Activated CD4-positive, alpha-beta T cell treated with anti-CD3 and anti-CD28 coated beads, Interleukin-2, amount 50 U/mL, for 16 hours (primary cell): Measurements from ENCODE around the gene UNC93B1.

ENCODE experiments used
- DNase-seq: peaks from one replicate; pipeline ENCODE4 v3.0.0-alpha.2; 2020

The UNC93B1 gene

GRCh38 chr11:68039526-68040086 lies 35.7 kb upstream of the UNC93B1 start:
- no peak for DNase-seq

DNA sequence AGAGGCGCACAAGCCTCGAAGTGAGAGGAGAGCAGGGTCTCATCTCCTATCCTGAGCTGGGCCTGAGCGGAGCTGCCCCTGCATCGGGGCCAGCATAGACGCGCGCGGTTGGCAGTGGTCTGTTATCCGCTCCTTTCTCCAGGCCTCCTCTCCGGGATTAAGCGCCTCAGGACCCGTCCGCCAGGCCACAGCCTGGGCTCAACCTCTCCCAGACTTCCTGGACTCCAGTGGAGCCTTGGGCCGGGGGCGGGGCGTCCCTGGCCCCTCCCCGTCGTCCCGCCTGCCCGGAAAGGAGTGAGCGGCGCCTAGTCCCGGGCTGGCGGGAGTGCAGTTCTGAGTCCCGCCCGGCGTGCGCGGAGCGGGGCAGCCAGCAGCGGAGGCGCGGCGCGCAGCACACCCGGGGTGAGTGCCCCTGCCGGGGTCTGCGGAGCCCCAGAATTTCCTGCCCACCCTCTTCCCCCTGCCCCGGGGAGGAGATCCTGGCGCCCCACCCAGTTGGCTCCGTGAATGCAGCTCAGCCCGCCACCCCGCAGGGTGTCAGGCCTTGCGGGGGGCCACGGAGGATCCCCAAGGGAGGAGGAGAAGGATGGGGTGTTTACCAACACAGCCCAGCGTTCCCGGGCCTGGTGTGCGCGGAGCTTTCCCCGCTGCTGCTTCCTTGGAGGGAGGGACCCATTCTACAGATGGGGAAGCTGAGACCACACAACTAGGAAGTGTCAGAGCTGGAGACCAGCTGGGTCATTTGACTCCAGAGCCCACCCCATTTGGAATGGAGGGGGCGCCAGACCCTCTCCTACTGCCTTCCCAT lies 35.0 kb upstream of the UNC93B1 start, which contains the start of gene TCIRG1:
TCIRG1 (plus strand) TSS at position 308 of the 808 bp plus-strand sequence. CDS start 2,247 bp downstream, outside the sequence.
- peak; percentile 74 for DNase-seq

DNA sequence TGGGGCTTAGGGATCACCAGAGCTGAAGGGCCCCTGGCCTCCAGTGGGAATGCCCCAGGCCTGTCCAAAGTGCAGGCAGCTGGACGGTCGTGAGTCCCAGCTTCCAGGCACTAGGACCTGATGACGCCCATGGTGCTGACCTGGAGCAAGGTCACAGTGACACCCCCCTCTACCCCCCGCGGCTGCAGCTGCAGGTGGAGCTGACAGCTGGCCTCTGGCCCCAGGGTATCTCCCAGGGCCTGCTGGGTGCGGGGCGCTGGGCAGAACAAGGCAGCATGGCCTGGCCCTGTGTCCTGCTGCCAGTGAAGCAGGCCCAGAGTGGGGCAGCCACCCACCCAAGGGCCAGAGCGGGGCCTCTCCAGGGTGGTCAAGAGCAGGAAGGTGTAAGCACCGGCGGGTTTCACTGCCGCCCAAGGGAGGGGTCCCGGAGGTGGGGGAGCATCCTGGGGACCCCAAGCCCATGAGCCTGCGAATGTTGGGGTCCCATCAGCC lies 34.4 kb upstream of the UNC93B1 start:
- DNase-seq, result no peak

- no peak for DNase-seq
Measured at GRCh38 chr11:68037411-68038225, 33.7 kb upstream of the UNC93B1 start.

DNA sequence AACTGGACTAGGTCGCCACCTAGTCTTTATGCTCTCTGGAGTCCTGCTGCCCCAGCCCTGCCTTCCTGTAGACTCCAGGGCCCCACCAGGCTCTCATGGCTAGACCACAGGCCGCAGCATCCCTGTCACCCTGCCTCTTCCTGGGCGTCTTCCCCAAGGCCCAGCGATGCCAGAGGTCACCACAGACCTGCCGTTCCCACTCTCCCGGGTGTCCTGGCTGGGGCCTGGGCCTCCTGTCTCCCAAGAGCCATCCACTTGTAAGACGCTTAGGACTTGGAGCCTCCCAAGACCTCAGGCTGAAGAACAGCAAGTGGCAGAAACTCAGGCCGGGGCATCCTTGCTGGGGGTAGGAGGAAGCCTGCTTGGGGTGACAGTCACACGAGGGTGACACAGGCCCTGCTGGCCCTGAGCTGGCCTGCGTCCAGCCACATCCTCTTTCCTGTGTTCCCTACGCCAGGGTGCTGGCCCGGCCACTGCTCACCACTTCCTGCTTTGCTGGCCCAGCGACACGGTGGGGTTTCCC lies 32.9 kb upstream of the UNC93B1 start:
- DNase-seq, result peak; percentile 44

- DNase-seq, result no peak
Measured at GRCh38 chr11:68036141-68036716, 32.3 kb upstream of the UNC93B1 start.

DNA sequence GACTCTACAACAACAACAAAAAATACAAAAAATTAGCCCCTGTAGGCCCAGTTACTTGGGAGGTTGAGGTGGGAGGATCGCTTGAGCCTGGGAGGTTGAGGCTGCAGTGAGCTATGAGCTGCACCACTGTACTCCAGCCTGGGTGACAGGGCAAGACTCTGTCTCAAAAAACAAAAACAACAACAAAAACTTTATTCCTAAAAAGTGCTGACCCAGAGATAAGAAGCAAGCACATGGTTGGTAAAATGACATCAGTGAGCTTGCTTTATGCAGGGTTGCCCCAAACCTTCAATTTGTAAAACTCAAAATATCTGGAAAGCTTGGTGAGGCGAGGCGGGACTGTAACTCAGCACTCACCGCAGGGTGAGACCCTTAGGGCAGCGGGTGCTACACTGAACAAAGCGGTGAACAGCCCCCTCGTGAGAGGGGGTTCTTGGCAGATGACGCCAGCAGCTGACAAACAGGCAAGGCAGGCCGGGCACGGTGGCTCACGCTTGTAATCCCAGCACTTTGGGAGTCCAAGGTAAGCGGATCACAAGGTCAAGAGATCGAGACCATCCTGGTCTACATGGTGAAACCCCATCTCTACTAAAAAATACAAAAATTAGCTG lies 31.5 kb upstream of the UNC93B1 start:
- DNase-seq, result no peak

DNA sequence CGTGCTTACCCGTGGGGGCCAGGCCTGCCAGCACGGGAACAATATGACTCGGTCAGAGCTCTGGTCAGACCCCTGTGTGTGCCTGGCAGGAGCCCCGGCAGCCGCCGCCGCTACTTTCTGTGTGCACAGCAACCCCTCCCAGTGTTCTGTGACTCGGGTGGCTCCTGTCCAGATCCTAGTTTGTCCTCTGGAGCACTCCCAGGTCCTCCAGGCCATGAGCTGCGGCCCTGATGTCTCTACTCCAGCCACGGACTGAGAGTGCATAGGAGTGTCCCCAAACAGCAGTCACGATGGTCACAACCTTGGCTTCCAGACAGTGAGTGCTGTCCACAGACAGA lies 29.8 kb upstream of the UNC93B1 start:
- DNase-seq, result no peak

- no peak for DNase-seq
Measured at GRCh38 chr11:68032997-68033707, 29.3 kb upstream of the UNC93B1 start.

DNA sequence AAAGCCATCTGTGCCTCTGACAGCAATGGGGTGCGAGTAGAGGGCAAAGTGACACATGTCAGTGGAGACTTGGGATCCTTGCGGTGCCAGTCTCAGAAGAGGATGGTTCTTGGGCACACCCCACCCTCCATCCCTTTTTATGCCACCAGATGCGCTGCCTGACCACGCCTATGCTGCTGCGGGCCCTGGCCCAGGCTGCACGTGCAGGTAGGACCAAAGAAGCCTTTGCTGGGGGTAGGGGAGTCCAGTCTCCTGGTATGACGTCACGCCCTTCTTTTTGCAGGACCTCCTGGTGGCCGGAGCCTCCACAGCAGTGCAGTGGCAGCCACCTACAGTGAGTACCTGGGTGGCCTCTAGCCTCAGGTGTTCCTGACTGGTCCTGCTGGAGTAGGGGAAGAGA lies 28.1 kb upstream of the UNC93B1 start:
- DNase-seq, result no peak

- DNase-seq, result no peak
Measured at GRCh38 chr11:68031144-68031464, 27.2 kb upstream of the UNC93B1 start.

DNA sequence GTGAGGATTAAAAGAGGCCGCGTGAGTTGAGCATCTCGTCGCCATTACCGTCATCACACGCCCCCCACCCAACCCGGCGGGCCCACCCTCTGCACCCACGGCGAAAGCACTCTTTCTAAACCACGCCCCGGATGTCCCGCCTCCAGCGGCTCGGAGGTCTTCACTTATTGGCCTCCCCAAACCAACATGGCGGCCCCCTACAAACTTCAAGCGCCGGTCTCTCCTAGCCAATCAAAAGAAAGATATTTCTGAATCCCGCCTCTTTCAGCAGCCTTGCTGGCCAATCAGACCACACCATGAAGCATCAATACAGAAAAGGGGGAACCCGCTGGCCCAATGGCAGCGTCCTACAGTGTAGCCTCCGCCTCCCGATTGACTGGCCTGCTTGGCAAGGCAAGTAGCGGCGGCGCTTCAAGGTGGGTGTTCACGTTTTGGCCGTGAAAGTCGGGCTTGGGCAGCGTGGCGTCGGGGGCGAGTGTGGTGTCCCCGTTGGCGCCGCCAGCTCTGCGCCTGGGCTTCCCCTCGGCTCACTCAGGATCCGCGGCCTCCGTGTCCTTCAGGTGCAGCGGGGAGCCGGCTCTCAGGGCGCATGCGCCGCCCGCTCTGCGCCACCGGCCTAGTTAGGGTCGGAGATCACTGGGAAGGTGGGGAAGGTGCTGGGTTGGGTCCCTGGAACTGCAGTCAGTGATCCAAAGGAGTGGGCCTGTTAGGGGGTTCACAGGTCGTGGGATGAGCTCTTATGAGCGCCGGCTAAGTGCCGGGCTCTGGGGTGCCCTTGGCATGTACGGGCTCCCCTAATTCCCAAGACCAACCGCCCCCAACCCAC lies 26.6 kb upstream of the UNC93B1 start, which contains the start of gene NDUFS8:
NDUFS8 (plus strand) TSS at position 364 of the 826 bp plus-strand sequence. CDS start 1,471 bp downstream, outside the sequence.
- peak; percentile 99 for DNase-seq

DNA sequence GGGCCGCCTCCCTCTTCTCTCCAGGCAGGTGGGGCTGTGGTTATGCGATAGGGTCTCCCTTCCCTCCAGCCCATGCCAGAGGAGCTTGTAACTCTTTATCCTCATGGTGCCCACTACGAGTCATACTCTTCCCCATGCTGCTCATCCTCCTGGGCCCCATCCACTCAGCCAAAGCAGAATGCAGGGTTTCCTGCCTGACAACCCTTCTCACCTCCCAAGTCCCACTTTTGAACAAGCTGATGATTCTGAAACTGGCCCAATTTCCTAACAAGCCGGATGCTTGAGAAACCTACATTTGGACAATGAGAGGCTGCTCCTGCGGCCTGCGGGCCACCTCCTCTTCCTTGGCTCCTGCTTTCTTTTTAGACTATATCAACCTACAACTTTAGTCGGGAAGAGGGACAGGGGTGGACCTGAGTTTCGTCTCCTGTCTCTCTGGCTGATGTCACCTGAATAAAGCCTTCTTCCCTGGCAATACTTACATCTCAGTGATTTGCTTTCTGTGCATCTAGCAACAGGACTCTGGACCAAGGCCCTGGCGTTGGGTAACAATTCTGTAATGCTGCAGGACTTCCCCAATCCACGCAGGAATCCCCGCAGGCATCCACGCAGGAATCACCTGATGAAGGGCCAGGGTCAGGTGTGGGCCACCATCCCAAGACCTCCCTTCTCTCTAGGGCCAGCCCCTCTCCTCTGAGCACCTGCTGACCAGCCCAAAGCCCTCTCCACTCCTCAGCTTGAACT lies 25.1 kb upstream of the UNC93B1 start:
- DNase-seq, result no peak

DNA sequence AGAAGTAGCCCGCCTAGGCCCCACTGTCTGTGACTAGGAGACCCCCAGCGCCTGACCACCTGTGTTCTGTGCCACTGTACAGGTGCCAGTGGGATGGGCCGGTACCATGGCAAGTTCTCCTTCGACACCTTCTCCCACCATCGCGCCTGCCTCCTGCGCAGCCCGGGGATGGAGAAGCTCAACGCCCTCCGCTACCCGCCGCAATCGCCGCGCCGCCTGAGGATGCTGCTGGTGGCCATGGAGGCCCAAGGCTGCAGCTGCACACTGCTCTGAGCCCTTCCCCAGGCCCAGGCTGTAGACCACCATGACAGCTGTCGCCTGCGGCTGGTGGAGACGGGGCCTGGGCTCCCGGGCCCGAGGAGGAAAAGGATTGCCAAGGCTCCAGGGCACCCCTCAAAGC lies 23.8 kb upstream of the UNC93B1 start:
- no peak for DNase-seq

GRCh38 chr11:68026391-68027105 lies 22.7 kb upstream of the UNC93B1 start:
- DNase-seq, result no peak

DNA sequence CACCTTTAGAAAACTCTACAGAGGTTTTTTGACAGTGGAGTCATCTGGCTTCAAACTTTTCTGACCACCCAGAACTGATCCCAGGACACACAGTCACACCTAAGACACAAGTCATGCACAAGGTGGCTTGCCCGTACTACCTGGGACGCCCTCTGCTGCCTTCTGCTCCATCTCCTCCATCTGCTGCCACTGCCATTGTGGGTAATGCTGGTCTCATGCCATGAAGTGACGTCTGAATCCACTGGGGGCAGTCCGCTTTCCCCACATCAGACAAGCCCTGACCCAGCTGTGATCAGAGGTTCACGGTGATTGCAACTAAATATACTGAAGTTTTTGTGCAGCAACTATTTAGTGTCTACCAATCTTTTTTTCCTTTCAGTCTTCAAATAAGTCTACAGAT lies 21.1 kb upstream of the UNC93B1 start:
- no peak for DNase-seq

- no peak for DNase-seq
Measured at GRCh38 chr11:68024508-68024907, 20.6 kb upstream of the UNC93B1 start.

- DNase-seq, result no peak
Measured at GRCh38 chr11:68022531-68022930, 18.6 kb upstream of the UNC93B1 start.

DNA sequence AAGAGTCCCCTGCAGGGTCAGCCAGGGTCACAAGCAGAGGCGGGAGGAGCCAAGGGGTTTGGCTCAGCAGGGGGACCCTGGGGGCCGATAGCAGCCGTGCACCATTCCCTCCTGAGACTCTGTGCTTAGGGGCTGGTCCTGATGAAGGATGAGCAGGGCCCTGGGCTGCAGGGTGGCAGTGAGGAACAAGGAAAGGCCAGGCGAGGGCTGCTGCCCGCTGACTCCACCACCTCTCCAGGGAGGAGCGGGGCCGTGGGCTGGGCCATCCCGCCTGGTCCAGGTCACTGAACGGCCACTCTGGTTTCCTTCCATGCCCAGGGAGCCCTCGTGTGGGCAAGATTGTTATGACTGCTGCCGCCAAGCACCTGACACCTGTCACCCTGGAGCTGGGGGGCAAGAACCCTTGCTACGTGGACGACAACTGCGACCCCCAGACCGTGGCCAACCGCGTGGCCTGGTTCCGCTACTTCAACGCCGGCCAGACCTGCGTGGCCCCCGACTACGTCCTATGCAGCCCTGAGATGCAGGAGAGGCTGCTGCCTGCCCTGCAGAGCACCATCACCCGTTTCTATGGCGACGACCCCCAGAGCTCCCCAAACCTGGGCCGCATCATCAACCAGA lies 17.4 kb upstream of the UNC93B1 start:
- no peak for DNase-seq
